ENCODE data around the gene CENPC. TPM values are rescaled to one million over a fixed set of nuclear protein-coding genes. Genes with fewer than 3 reads are reported as not detected.
"Not testable (repeated sequence)": the region's sequence is repeated elsewhere in the genome, so short reads cannot be mapped to it uniquely, and the experiment has no call there.

CENPC gene
- total RNA-seq, 1 donor from 2014 or later, result 9.0 TPM

- H3K9me3 ChIP-seq (replicated peaks), result no peaks in the 10 kb centered on the region
- intact Hi-C loops (cut with micrococcal nuclease), result no loop called here
- no peaks in the 10 kb centered on the region for H3K36me3 ChIP-seq
- DNase-seq, result no peak
- no peaks in the 10 kb centered on the region for H3K27me3 ChIP-seq (ENCODE audit: low read depth)
- TF ChIP-seq CTCF (IDR thresholded peaks at IDR 0.05; ENCODE audit: borderline replicate concordance), result no peak
- no peak within 1 kb of the TSS for H3K4me3 ChIP-seq
- no peak within 1 kb of the TSS for H3K27ac ChIP-seq (replicated peaks)
- peaks cover 5% of the 10 kb centered on the region for H3K4me1 ChIP-seq
Measured at GRCh38 chr4:67558493-67558892, 13.2 kb upstream of the CENPC start, which contains the start of gene STAP1. TSS of gene STAP1 (plus strand) at chr4:67558727. CDS start at chr4:67558810, 83 bp downstream.

- no peaks in the 10 kb centered on the region for H3K36me3 ChIP-seq
- intact Hi-C loops (cut with micrococcal nuclease), result no loop called here
- no peak for TF ChIP-seq CTCF (IDR thresholded peaks at IDR 0.05; ENCODE audit: borderline replicate concordance)
- H3K27me3 ChIP-seq (ENCODE audit: low read depth), result no peaks in the 10 kb centered on the region
- no peak for DNase-seq
- H3K9me3 ChIP-seq (replicated peaks), result no peaks in the 10 kb centered on the region
- no peak overlapping the region for H3K4me3 ChIP-seq
- peaks cover 5% of the 10 kb centered on the region for H3K4me1 ChIP-seq
- no peak overlapping the region for H3K27ac ChIP-seq (replicated peaks)
Measured at GRCh38 chr4:67556436-67556835, 11.1 kb upstream of the CENPC start.

- Histone ChIP-seq H3K9me3 (replicated peaks) (no peaks in the 10 kb centered on the region), H3K4me3 (no peak overlapping the region), H3K4me1 (peaks cover 5% of the 10 kb centered on the region), H3K36me3 (no peaks in the 10 kb centered on the region), H3K27me3 (ENCODE audit: low read depth) (no peaks in the 10 kb centered on the region), H3K27ac (replicated peaks) (no peak overlapping the region)
- DNase-seq, result no peak
- intact Hi-C loops (cut with micrococcal nuclease), result no loop called here
- TF ChIP-seq CTCF (IDR thresholded peaks at IDR 0.05; ENCODE audit: borderline replicate concordance), result no peak
Measured at GRCh38 chr4:67555447-67555846, 10.1 kb upstream of the CENPC start.

GRCh38 chr4:67554096-67554495 is 8.8 kb upstream of the CENPC start:
- Histone ChIP-seq H3K4me3 (no peak overlapping the region), H3K9me3 (replicated peaks) (no peaks in the 10 kb centered on the region), H3K36me3 (no peaks in the 10 kb centered on the region), H3K27ac (replicated peaks) (no peak overlapping the region), H3K27me3 (ENCODE audit: low read depth) (no peaks in the 10 kb centered on the region), H3K4me1 (peaks cover 5% of the 10 kb centered on the region)
- DNase-seq, result no peak
- TF ChIP-seq CTCF (IDR thresholded peaks at IDR 0.05; ENCODE audit: borderline replicate concordance), result no peak
- intact Hi-C loops (cut with micrococcal nuclease), result no loop called here

- DNase-seq; H3K4me1 ChIP-seq; intact Hi-C loops (cut with micrococcal nuclease): not testable (repeated sequence)
Measured at GRCh38 chr4:67552146-67552792, 7.0 kb upstream of the CENPC start.

GRCh38 chr4:67550857-67551256 is 5.6 kb upstream of the CENPC start:
- Histone ChIP-seq H3K36me3 (no peaks in the 10 kb centered on the region), H3K27me3 (ENCODE audit: low read depth) (no peaks in the 10 kb centered on the region), H3K4me1 (peaks cover 5% of the 10 kb centered on the region), H3K4me3 (no peak overlapping the region), H3K9me3 (replicated peaks) (no peaks in the 10 kb centered on the region), H3K27ac (replicated peaks) (no peak overlapping the region)
- intact Hi-C loops (cut with micrococcal nuclease), result no loop called here
- no peak for TF ChIP-seq CTCF (IDR thresholded peaks at IDR 0.05; ENCODE audit: borderline replicate concordance)
- DNase-seq, result no peak

More at GRCh38 chr4:67552146-67552792, 7.0 kb upstream of the CENPC start:
- H3K27me3 ChIP-seq (ENCODE audit: low read depth); H3K9me3 ChIP-seq (replicated peaks); H3K27ac ChIP-seq (replicated peaks); H3K4me3 ChIP-seq; H3K36me3 ChIP-seq: not testable (repeated sequence)

Data from left ventricle myocardium inferior (tissue), 1 donor.